Fibroblast of skin of left biceps (primary cell): ENCODE results near the gene PPP1R9A.

Source experiments
- DNase-seq, 2 experiments: peaks; one replicate each; pipeline ENCODE4 v3.0.0-alpha.2; 2013; ENCODE audit warnings: low read depth in 2 of 2

PPP1R9A gene

DNA sequence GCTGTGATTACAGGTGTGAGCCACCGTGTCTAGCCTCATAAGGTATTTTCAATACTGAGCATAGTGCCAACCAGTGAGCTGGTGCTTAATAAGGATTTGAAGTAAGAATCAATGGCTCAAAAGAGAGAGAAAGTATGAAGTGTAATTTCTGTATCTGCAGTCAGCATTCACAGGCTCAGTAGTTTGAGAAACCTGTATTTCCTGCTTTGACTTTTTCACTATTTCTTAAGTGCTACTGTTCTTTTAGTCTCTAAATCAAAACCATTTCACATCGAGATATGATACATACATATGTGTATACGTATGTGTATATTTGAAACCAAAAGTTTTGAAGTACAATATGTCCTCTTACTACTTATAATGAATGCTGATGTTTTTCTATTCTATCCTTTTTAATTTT is 189.9 kb downstream of the PPP1R9A start:
- no peak for DNase-seq

DNA sequence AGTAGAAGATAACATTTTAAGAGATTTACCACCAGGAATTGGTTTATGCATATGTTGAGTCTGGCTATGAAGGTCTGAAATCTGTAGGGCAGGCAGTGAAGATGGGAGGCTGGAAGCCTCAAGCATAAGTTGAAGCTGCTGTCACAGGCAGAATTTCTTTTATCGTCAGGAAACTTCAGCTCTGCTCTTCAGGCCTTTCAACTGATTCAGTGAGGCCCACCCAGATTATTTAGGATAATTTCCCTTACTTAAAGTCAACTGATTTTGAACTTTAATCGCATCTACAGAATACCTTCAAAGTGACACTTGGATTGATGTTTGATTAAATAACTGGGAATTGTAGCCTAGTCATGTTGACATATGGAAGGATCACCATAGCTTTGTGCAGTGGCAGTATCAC is 190.5 kb downstream of the PPP1R9A start:
- DNase-seq = no peak

DNA sequence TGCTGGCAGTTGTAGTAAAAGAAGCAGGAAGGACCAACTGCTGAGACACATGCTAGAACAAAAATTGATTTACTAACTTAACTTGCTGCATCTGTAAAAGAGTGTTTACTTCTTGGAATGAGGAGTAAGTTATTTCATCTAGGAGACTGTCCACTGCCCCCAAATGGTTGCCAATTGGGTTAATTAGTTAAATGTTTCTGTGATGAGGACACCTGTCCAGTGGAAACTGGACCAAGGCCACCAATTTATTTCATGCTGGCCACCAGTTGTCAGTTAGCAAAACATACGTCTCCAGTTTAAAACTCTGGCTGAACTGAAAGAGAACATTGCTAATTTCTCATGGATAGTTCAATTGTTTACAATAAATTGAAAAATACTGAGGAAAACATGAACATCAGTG is 191.7 kb downstream of the PPP1R9A start:
- DNase-seq = no peak

DNA sequence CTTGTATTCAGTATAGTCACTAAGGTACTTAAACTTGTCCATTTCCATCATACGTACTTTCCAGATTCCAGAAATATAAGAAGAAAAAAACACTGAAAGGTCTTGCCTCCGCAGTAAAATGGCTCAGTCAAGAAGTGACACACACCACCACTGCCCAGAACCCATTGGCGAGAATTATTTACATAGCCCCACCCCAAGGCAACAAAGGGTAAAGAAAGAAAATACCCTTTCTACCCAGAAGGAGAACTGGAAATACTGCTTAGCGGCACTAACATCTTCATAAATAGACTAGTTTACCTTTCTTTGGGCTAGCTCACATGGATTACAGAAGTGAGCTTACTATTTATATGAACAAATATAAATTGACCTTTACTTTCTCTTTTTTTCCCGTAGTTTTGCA is 194.0 kb downstream of the PPP1R9A start:
- DNase-seq = no peak

DNA sequence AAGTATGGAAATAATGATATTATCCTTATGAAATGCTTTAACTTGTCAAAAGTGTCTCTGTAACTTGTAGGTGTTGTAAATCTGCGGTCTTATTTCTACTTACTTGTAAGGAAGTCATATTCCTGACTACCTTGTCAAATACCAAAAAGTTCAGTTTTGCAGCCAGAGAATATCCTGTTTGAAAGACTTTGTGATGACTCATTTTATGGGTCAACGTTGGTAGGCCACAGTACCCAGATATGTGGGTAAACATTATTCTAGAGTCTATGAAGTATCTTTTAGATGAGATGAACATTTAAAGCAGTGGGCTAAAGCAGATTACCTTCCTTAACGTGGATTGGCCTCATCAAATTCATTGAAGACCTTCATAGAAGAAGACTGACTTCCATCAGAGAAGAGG is 195.3 kb downstream of the PPP1R9A start:
- DNase-seq = no peak

GRCh38 chr7:95104739-95105138 is 197.3 kb downstream of the PPP1R9A start:
- DNase-seq = no peak

DNA sequence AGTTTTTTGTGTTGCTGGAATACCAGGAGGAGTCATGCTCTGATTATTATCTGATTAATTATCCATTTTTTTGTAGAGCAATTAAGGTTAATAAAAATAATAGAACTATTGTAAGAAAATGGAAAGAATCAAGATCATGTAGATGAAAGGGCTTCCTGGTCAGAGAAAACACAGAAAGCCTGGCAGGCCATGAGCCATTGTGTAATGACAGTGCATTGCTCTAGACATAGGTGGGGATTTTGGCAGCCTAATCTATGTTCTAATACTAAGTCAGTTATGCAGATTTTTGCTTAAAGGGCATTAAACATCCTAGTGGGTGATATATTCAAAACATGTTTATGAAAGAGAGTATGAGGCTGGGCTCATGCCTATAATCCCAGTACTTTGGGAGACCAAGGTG is 198.2 kb downstream of the PPP1R9A start:
- DNase-seq = no peak

DNA sequence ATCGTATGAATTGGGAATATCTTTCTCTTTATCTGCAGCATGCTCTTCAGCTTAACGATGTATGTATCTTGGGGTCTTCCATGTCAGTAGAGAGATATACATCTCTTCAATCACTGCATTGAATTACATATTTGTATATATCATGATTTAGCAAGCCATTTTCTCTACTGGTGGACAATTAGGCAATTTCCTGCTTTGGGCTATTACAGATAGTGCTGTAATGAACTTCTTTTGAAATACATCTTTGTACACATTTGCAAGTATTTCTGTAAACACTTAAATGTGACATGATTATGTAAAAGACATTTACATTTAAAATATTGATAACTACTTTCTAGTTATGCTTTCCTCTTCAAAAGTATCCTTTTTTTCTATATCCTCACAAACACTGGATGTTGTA is 199.0 kb downstream of the PPP1R9A start:
- no peak for DNase-seq

- DNase-seq = no peak
Observed at GRCh38 chr7:95110707-95111106, 203.3 kb downstream of the PPP1R9A start.

- DNase-seq = no peak
Observed at GRCh38 chr7:95113590-95113989, 206.2 kb downstream of the PPP1R9A start.

GRCh38 chr7:95126053-95126709 is 218.8 kb downstream of the PPP1R9A start:
- no peak for DNase-seq

- no peak for DNase-seq
Observed at GRCh38 chr7:95132500-95132899, 225.1 kb downstream of the PPP1R9A start.

GRCh38 chr7:95139922-95140321 is 232.5 kb downstream of the PPP1R9A start:
- DNase-seq = no peak

DNA sequence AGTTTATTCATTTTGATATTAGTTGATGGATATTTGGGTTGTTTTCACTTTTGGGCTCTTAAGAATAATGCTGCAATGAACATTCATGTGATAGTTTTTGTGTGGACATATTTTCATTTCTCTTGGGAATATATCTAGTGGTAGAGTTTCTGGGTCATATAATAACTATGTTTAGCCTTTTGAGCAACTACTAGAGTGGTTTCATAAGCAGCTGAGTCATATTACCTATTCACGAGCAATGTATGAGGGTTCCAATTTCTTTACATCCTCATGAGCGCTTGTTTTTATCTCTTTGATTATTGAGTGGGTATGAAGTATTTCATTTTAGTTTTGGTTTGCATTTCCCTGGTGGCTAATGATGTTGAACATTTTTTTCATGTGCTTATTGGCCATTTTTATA is 234.4 kb downstream of the PPP1R9A start:
- peak; percentile 4 to 7 for DNase-seq

DNA sequence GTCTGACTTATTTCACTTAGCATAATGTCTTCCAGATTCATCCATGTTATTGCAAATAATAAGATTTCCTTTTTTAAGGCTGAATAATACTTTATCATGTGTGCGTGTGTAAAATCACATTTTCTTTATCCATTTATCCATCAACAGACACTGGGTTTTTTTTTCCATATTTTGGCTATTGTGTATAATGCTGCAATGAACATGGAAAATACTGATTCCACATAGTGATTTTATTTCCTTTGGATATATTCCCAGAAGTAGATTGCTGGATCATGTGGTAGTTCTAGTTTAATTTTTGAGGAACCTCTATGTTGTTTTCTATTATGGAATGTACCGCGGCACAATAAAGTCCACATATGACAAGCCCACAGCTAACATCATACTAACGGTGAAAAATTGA is 236.9 kb downstream of the PPP1R9A start:
- DNase-seq = no peak

- DNase-seq = no peak
Observed at GRCh38 chr7:95155965-95156364, 248.6 kb downstream of the PPP1R9A start.

DNA sequence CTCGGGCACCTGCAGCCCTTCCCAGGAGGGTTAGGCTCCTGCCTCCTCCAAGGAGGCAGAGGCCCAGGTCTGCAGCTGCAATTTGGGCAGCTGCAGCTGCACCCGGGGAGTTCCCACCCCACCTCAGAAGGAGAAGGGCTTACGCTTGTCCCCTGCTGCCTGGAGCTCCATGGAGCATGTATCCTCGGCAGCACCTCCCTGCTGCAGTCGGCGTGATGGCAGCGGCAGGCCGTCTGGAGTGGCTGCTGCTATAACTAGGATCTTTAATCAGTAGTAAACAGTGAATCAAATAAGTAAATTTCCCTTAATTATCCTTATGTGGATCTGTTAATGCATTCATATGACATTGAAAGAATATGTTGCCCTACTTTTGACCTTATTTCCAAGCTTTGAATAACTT is 250.0 kb downstream of the PPP1R9A start:
- DNase-seq = no peak

GRCh38 chr7:95169678-95170077 is 262.3 kb downstream of the PPP1R9A start:
- peak; percentile 20 to 38 for DNase-seq

DNA sequence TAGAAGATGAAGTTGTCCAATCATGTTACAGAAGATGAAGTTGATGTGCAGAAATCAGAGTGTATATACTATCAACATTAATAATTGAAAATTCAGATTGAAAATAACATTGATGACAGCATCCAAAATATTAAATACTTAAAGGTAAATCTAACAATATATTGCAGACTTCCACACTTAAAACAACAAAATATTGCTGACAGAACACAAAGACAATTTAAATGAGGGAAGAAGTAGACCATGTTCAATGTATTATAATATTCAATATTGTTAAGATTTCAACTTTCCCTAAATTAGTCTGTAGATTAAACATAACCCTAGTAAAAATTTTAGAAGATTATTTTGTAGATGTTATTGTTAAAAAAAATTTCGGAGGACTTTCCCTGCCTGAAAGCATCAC is 265.0 kb downstream of the PPP1R9A start:
- no peak for DNase-seq

DNA sequence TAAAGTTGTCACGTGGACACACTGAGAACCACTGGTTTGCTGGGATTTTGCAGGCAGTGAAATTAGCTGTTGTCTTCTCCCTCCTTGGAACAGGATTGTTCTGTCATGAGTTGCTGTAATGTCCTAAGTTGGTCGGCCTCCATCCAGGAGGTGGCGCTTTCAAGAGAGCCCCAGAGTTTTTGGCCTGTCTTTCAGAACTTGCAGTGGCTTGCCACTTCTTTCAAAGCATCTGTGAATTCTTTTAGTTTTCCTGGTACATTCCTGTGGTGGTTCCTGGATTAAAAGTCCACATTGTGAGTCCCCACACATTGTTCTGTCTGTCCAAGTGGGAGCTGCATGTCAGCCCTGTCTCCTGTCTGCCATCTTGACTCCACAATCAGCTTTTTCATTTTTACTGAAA is 283.1 kb downstream of the PPP1R9A start:
- no peak for DNase-seq

GRCh38 chr7:95191795-95192194 is 284.4 kb downstream of the PPP1R9A start:
- DNase-seq = no peak

GRCh38 chr7:95198863-95199262 is 291.5 kb downstream of the PPP1R9A start:
- no peak for DNase-seq

- DNase-seq = peak; percentile 24 to 27
Observed at GRCh38 chr7:95199779-95200558, 292.6 kb downstream of the PPP1R9A start.

- no peak for DNase-seq
Observed at GRCh38 chr7:95200741-95201140, 293.3 kb downstream of the PPP1R9A start.
